AG04450 (cell line): ENCODE results near the gene PDGFD. TPM values are rescaled to one million over a fixed set of nuclear protein-coding genes. Genes with fewer than 3 reads are reported as not detected.

Experiments
- CTCF ChIA-PET: fragments of 300-600, 350-600 bp; formaldehyde crosslinking; extraction: SDS; loops from one replicate; lab custom pipeline; 2022; ENCODE audit warnings: antibody characterized with exemption, inconsistent platforms; lab: Charles Lee
- POLR2A ChIA-PET: fragments of 350-600 bp; formaldehyde crosslinking; extraction: SDS; loops from one replicate; lab custom pipeline; 2021; ENCODE audit warnings: antibody characterized with exemption, inconsistent platforms; lab: Yijun Ruan, JAX
- DNase-seq: peaks from one replicate; pipeline ENCODE4 v3.0.0-alpha.2; 2011; ENCODE audit warnings: low read depth, low spot score
- H3K27ac ChIP-seq: one replicate; pipeline ENCODE4 v1.5.1; 2012; ENCODE audit warnings: low read depth, low read length, control low read depth
- H3K27me3 ChIP-seq: one replicate; pipeline ENCODE4 v1.6.0; 2012; ENCODE audit warnings: low read length; ENCODE audit not compliant: control insufficient read depth, insufficient read depth
- H3K4me3 ChIP-seq: 2 replicates; pipeline ENCODE4 v1.5.1; 2011; ENCODE audit warnings: mild to moderate bottlenecking, low read depth, low read length, control low read depth
- H3K9me3 ChIP-seq: 2 replicates; pipeline ENCODE4 v1.5.1; 2012; ENCODE audit warnings: low read length; ENCODE audit not compliant: control insufficient read depth, insufficient read depth
- polyA plus RNA-seq: library from polyadenylated mRNA; depleted of rRNA; stranded (reverse); fragments of >200 nt; gene quantifications from 2 replicates; pipeline ENCODE4 v1.2.3, GENCODE V29; 2011
- TF ChIP-seq, protein P1 (sequence below): IDR thresholded peaks from 2 replicates; pipeline ENCODE4 v1.5.1; 2011; ENCODE audit warnings: low read depth, low read length, control low read depth, inconsistent platforms

The PDGFD gene
- polyA plus RNA-seq, 1 experiment, result 58.1 TPM

DNA sequence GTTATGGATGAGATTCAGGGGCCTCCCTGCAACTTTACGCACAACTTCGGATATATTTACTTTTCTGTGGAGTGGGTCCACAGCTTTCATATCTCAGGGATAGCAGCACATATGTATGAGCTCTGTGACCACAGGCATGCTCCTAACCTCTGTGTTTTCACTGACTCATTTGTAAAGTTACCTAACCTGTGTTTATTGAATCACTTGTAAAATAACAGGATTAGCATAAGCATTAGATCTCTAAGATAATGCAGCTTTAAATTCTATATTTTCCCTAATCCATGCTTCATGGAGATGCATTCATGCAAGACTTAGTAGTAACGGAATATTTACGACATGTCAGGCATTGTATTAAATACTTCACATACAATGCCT is 175.4 kb downstream of the PDGFD start:
- H3K9me3 ChIP-seq, result no peaks in the 10 kb centered on the region
- H3K4me3 ChIP-seq, result no peak overlapping the region
- TF ChIP-seq, protein P1, sequence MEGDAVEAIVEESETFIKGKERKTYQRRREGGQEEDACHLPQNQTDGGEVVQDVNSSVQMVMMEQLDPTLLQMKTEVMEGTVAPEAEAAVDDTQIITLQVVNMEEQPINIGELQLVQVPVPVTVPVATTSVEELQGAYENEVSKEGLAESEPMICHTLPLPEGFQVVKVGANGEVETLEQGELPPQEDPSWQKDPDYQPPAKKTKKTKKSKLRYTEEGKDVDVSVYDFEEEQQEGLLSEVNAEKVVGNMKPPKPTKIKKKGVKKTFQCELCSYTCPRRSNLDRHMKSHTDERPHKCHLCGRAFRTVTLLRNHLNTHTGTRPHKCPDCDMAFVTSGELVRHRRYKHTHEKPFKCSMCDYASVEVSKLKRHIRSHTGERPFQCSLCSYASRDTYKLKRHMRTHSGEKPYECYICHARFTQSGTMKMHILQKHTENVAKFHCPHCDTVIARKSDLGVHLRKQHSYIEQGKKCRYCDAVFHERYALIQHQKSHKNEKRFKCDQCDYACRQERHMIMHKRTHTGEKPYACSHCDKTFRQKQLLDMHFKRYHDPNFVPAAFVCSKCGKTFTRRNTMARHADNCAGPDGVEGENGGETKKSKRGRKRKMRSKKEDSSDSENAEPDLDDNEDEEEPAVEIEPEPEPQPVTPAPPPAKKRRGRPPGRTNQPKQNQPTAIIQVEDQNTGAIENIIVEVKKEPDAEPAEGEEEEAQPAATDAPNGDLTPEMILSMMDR, result no peak
- CTCF ChIA-PET, result interaction anchor here (0.8 to 1.2 kb wide), 3 partner anchors 9 to 175 kb away, joined by 3 to 11 read pairs (median 4); no protein-coding TSS in a partner anchor
- H3K27me3 ChIP-seq, result no peaks in the 10 kb centered on the region
- POLR2A ChIA-PET, result interaction anchor here (0.7 to 1.1 kb wide), 3 partner anchors 13 to 381 kb away, joined by 3 to 5 read pairs (median 4); no protein-coding TSS in a partner anchor
- peak overlapping the region; percentile 57 for H3K27ac ChIP-seq
- peak; percentile 50 for DNase-seq

DNA sequence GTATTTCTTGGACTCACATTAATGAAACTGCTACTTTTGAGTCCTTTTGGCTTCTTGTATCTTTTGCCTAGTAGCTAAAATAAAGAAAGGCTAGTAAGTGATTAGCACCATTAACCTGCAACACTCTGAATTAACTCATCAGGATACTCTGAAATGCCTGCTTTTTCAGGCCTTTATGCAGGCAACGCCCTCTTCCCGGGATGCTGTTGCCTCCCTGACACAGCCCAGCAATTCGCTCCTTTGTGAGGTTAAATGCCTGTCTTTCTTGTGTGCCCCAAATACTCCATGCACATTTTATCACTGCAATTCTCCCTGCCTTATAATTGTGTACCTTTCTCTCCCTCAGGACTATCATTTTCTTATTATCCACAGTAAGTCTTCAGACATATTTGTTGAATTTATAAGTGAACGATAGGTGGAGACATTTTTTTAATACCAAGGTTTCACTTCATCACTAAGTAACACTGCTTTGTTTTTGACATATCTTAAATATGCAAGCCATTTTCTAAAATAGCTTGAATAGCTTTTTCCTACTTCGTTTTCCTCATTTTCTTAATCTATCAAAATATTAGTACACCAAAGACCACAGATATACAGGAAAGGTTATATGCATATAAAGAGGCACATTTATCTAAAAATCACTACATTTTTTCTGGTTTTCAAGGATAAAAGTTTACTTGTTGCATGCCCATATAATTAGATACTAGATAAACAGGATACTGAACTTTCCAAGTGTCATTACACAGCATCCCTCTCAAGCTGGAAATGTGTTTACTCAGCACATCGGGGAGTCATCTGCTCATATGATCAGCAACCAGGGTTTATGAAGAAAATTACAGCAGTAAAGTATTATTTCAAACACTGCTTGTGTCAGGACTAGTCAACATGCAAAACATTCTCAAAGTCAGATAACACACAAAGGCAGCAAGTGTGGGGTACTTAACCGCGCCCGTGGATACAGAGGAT is 176.0 kb downstream of the PDGFD start:
- ChIA-PET POLR2A (interaction anchor here (0.7 to 1.1 kb wide), 3 partner anchors 14 to 382 kb away, joined by 3 to 5 read pairs (median 4); no protein-coding TSS in a partner anchor), CTCF (interaction anchor here (0.8 to 1.4 kb wide), 4 partner anchors 9 to 1875 kb away, joined by 3 to 11 read pairs (median 4); no protein-coding TSS in a partner anchor)
- DNase-seq, result no peak

DNA sequence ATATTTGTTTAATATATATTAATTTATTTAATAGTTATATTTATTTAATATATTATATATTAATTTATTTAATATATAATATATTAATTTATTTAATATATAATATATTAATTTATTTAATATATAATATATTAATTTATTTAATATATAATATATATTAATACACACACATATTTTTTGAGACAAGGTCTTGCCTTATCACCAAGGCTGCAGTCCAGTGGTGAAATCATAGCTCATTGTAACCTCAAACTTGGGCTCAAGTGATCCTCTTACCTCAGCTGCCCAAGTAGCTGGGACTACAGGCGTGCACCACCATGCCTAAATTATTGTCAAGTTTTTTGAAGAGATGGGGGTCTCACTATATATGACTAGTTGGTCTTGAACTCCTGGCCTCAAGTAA is 178.9 kb downstream of the PDGFD start:
- POLR2A ChIA-PET, result no interaction called here
- H3K4me3 ChIP-seq, result no peak overlapping the region
- DNase-seq, result no peak
- TF ChIP-seq, protein P1, result no peak
- H3K27ac ChIP-seq, result no peak overlapping the region
- H3K9me3 ChIP-seq, result no peaks in the 10 kb centered on the region
- no peaks in the 10 kb centered on the region for H3K27me3 ChIP-seq
- CTCF ChIA-PET, result interaction anchor here (0.8 kb wide), 1 partner anchor 302 kb away, joined by 4 read pairs; no protein-coding TSS in a partner anchor

More for the DNA sequence above, 176.0 kb downstream of the PDGFD start:
- TF ChIP-seq, protein P1, result no peak
- peak overlapping the region; percentile 57 for H3K27ac ChIP-seq
- H3K9me3 ChIP-seq, result no peaks in the 10 kb centered on the region
- H3K27me3 ChIP-seq, result no peaks in the 10 kb centered on the region
- H3K4me3 ChIP-seq, result no peak overlapping the region

DNA sequence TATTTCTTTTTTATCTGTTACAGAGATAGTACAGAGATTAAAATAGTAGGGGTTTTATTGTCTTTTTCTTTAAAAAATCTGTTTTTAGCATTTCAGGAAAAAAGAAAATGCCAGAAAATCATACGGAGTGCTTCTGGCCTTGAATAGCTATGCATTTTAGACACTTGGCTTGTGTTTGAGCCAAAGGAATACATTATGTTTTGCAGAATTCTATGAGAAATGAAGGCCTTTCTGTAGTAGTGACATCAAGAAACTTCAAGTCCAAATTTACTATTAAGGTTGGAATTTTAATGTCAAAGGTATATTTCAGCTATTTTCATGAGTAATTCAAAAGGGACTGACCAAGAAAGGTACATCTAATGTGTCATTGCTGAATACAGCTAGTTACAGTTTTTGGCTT is 183.8 kb downstream of the PDGFD start:
- Histone ChIP-seq H3K27me3 (no peaks in the 10 kb centered on the region), H3K4me3 (no peak overlapping the region), H3K9me3 (no peaks in the 10 kb centered on the region), H3K27ac (no peak overlapping the region)
- DNase-seq, result no peak
- ChIA-PET CTCF (no interaction called here), POLR2A (no interaction called here)
- TF ChIP-seq, protein P1, result no peak
